Measurements from ENCODE around the gene LAT.
"Not testable (repeated sequence)": the region's sequence is repeated elsewhere in the genome, so short reads cannot be mapped to it uniquely, and the experiment has no call there.

The LAT gene

DNA sequence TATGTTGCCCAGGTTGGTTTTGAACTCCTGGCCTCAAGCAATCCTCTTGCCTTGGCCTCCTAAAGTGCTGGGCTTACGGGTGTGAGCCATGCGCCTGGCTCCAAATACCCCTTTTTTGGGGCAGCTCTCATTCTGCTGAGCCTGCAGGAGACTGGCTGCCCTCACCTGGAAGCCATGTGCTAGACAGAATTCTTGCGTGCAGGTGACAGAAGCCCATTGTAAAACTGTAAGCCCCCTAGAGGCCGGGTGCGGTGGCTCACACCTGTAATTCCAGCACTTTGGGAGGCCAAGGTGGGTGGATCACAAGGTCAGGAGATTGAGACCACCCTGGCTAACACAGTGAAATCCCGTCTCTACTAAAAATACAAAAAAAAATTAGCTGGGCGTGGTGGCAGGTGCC, 4.5 kb upstream of the LAT start:
- not testable (repeated sequence) for DNase-seq

DNA sequence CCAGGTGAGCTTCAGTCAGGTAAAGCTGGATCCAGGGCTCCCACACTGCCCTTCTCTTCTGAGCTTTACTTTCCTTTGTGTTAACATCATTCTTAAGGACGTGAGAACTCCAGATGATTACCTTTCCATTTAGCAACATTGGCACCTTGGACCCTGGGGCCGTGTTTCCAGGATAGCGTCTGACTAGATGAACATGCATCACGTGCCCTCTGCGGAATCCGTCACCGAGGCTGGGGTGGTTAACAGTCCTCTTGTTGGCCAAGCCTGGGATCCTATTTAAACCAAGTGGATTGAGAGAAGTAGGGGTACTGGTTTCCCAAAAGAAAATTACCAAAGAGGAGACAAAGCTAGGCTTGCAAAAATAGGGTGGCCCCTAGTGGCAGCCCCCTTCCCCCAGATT, 3.9 kb upstream of the LAT start:
- DNase-seq: no peak

DNA sequence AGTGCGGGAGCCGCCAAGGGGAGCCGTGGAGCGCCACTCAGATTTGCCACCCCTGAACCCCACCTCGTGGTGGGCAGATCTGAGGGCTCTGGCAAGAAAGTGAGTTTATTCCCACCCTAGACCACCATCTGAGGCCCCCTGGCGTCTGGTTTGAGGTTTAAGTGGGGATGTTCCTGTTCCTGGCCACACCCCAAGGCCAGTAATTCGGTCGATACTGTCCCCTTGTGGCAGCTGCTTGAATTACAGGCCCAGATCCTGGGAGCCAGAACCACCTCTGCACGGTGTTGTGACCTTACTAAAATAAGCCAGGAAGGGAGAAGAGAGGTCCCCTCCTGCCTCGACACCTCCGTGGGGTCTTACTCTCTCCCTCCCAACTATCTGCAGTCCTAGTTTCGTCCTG, 3.3 kb upstream of the LAT start:
- no peak for DNase-seq

DNA sequence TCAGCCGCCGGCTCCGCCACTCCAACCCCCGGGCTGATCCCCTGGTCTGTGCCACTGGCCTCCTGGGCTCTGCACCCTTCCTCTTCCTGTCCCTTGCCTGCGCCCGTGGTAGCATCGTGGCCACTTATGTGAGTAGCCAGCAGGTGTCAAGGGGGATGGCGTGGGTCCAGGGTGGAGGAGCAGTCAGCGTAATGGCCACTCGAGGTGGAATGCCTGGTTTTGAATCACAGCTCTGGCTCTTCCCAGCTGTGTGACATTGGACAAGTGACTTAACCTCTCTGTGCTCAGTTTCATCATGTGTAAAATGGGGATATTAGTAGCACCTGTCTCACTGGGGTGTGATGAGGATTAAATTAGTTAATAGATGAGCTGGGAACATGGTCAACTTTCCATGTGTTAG, 2.4 kb upstream of the LAT start:
- no peak for DNase-seq

DNA sequence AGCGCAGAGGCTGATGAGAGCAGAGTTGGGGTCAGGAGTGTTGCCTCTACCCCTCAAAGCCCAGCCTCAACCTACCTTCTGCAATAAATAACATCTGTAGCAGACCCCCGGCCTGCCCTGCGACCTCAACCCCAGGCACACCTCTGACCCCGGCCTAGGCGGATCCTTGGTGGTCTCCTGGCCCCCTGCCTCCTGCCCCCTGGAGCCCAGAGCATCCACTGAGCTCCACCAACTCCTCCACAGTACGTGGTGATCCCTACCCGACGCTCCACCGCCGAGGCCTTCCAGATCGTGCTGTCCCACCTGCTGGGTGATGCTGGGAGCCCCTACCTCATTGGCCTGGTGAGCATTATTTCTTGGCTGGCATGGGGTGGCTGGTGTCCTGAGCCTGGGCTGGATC, 1.9 kb upstream of the LAT start:
- no peak for DNase-seq

DNA sequence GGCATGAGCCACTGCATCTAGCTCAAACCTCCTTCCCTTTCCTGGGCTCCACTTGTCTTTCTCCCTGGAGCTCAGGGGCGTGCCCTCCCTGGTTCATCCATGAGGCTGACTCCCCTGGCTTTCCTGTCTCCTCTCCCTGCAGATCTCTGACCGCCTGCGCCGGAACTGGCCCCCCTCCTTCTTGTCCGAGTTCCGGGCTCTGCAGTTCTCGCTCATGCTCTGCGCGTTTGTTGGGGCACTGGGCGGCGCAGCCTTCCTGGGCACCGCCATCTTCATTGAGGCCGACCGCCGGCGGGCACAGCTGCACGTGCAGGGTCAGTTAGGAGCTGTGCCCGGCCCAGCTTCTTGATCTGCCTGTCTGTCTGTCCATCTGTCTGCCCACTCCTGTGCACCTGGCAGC, 1.2 kb upstream of the LAT start:
- no peak for DNase-seq

DNA sequence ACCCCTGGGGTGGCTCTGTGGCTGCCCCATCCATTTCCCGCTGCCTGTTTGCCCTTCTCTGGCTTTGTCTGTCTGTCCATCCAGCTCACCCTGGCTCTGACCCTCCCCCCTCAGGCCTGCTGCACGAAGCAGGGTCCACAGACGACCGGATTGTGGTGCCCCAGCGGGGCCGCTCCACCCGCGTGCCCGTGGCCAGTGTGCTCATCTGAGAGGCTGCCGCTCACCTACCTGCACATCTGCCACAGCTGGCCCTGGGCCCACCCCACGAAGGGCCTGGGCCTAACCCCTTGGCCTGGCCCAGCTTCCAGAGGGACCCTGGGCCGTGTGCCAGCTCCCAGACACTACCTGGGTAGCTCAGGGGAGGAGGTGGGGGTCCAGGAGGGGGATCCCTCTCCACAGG, 761 bp upstream of the LAT start:
- no peak for DNase-seq

DNA sequence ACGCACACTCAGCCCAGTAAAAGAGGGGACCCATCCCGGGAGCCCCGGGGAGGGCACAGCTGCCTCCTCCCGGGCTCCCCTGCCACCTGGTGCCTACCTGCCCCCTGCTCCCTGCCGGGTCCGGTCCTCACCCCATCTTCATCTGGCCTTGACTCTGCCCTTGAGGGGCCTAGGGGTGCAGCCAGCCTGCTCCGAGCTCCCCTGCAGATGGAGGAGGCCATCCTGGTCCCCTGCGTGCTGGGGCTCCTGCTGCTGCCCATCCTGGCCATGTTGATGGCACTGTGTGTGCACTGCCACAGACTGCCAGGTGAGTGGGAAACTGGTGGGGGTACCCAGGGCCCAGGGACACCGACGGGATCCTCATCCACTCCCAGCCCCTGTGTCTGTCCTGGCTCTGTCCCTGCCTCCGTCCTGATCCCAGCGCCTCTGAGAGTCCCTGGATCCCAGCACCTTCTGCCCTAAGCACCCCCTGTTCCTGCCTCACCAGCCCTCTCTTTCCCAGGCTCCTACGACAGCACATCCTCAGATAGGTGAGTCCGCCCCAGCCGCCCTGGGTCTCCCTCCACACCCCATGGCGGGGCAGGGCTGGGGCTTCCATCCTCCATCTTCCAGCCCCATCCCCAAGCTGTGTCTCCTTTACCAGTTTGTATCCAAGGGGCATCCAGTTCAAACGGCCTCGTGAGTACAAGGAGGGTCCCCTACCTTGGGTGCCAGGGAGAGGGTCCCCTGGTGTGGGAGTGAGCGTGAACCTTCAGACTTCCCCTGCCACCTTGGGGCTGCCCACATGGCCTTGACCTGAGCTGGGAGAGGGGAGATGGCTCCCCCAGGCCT, 574 bp downstream of the LAT start:
- DNase-seq: no peak

DNA sequence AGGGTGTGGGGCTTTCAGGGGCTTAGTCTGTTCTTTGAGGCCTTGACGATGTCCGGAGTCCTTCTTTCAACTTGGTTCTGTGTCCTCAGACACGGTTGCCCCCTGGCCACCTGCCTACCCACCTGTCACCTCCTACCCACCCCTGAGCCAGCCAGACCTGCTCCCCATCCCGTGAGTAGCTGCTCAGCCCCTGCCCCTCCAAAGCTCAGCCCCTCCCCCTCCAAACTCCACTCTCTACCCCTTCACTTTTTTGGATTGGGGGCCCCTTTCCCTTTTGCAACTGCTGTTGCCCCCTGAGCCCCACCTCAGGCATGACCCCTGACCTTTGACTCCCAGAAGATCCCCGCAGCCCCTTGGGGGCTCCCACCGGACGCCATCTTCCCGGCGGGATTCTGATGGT, 1.2 kb downstream of the LAT start:
- no peak for DNase-seq

DNA sequence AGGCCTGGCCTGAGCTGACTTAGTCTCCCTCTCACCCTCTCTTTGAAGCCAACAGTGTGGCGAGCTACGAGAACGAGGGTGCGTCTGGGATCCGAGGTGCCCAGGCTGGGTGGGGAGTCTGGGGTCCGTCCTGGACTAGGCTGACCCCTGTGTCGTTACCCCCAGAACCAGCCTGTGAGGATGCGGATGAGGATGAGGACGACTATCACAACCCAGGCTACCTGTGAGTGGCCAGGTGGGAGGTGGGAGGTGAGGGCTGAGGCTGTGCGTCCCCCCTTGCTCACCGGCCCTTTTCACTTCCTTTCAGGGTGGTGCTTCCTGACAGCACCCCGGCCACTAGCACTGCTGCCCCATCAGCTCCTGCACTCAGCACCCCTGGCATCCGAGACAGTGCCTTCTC, 1.6 kb downstream of the LAT start:
- no peak for DNase-seq

DNA sequence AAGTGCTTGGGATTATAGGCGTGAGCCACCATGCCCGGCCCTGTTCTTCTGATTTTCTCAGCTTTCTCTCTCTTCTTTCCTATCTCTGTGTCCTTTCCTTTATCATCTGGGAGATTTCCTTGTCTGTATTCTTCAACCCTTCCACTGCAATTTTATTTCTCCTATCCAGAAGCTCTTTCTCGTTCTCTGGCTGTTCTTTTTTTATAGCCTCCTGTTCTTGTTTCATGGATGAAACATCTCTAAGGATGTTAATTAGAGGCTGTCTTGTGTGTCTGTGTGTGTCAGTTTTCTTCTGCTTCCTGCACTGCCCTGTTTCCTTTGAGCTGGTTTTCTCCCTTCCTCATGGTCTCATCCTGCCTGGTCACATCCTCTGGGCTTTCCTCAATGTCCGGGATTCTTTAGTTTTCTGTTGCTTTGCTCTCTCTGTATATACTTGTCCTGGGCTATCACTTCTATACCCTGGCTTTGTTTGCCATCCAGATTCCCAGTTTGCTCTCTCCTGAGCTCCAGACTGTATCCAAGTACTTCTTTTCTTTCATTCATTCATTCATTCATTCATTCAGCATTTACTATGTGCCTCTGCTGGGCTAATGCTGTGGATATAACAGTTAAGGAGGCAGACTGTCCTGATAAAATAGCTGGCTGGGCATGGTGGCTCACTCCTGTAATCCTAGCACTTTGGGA, 2.5 kb downstream of the LAT start:
- DNase-seq: no peak

DNA sequence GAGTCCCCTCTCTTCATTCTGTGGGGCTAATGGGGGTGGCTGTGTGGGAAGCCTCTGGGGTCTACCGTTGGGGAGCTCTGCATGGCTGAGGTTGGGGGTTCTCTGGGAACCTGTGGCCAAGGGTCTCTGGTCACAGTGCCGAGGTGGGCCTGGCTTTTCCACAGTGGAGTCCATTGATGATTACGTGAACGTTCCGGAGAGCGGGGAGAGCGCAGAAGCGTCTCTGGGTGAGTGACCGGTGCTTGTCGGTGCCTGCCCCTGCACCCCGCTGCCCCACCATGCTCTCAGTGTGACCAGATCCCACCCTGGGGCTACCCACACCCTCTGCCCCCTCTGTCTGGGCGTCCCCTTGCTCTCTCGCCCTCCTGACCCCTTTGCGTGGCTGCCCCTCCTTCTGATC, 4.5 kb downstream of the LAT start:
- DNase-seq: no peak

DNA sequence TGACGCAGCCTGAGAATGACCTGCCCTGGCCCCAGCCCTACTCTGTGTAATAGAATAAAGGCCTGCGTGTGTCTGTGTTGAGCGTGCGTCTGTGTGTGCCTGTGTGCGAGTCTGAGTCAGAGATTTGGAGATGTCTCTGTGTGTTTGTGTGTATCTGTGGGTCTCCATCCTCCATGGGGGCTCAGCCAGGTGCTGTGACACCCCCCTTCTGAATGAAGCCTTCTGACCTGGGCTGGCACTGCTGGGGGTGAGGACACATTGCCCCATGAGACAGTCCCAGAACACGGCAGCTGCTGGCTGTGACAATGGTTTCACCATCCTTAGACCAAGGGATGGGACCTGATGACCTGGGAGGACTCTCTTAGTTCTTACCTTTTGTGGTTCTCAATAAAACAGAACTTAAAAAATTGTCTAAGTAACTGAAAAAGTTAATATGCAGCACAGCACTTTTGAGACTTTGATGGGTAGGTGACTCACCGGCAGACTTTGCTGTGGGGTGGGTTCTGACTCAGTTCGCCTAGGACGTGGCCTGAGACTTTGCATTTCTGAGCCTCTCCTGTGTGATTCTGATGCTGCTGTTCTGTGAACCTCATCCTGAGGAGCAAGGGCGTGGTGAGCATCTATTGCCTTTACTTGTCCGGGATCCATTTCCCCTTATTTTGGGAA, 5.7 kb downstream of the LAT start:
- no peak for DNase-seq

DNA sequence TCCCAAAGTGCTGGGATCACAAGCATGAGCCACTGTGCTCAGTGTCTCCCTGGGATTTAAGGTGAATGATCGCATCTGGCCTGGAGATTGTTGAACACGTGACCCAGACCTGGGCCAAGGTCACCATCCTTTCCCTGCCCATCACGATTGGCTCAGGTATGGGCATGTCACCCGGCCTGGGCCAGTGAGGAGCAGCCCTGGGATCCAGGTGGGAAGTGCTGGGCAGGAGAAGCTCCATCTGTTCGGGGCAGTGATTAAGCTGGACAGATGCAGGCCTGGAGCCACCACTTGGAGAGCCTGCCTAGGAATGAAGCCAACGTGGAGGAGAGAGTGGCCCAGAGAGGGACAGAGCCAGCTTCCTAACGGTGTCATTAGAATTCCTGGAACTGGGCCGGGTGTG, 6.8 kb downstream of the LAT start:
- no peak for DNase-seq

DNA sequence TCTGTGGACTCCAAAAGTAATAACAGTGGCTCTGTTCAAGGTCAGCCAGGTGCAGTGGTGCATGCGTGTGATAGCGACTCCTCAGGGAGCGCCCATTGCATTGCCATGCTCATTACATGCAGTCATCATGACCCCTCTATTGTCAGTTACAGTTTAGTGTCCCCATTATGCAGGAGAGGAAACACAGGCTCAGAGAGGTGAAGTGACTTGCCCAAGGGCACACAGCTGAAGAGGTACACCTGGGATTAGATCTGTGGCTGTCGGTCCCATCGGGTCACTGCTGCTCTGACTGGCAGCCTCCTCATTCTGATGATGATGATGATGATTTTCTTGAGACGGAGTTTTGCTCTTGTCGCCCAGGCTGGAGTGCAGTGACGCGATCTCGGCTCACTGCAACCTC, 7.6 kb downstream of the LAT start:
- no peak for DNase-seq

DNA sequence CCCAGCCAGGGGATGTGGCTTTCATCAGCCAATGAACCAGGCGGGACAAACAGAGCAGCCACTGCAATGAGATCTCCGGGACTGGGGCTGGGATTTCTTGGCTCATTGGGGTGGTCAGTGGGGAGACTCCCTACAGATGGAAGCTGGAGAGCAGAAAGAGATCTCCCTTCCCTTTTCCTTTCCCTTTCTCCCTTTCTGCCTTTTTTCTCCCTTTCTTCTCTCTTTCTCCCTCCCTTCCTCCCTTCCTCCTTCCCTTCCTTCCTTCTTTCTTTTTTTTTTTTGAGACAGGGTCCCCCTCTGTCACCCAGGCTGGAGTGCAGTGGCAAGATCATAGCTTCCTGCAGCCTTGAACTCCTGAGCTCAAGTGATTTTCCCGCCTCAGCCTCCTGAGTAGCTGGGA, 14.0 kb downstream of the LAT start:
- no peak for DNase-seq

DNA sequence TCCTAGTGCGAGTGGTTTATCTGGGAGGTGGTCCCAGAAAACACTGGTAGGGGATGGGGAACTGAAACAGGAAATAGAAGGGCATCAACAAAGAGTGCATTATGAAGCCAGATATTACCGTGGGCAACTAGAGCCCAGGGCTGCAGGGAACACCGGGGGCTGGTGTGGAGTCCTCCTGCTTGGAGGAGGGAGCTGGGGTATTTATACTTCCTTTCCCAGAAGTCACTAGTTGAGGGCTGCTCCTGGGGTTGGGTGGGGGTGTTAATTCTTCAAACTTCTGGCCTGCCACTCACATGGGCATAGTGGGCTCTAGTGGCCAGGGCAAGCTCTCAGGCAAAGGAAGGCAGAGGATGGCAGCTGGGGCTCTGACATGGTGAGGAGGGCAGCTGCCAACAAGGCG, 14.7 kb downstream of the LAT start:
- no peak for DNase-seq

DNA sequence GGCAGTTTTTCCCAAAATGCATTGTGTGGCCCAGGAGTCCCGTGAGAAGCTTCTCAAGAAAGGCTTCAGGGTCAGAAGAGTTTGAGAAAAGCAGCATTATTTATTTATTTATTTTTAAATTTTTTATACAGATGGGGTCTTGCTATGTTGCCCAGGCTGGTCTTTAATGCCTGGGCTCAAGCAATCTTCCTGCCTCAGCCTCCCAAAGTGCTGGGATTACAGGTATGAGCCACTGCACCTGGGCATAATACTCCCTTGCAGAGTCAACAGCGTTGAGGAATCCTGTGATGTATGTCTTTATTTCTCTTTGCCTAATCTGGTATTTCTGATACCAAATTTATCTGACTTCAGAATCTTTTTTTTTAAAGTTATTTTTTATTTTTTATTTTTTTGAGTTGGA, 15.2 kb downstream of the LAT start:
- DNase-seq: no peak

DNA sequence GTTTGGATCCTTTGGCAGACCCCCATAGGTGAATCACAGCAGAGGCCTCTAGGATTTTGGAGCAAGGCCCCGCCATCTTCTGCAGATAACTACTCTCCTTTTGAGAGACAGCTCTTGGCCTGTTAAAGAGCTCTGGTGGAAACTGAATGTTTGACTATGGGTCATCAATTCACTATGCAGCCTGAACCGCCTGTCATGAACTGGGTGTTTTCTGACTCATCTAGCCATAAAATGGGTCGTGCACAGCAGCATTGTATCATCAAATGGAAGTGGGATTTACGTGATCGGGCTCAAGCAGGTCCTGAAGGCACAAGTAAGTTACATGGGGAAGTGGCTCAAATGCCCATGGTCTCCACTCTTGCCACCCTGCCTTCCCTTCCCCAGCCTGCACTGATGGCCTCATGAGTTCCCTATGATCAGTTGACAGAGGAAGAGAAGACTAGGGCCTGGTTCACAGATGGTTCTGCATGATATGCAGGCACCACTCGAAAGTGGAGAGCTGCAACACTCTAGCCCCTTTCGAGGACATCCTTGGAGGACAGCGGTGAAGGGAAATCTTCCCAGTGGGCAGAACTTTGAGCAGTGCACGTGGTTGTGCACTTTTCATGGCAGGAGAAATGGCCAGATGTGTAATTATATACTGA, 19.8 kb downstream of the LAT start:
- not testable (repeated sequence) for DNase-seq

DNA sequence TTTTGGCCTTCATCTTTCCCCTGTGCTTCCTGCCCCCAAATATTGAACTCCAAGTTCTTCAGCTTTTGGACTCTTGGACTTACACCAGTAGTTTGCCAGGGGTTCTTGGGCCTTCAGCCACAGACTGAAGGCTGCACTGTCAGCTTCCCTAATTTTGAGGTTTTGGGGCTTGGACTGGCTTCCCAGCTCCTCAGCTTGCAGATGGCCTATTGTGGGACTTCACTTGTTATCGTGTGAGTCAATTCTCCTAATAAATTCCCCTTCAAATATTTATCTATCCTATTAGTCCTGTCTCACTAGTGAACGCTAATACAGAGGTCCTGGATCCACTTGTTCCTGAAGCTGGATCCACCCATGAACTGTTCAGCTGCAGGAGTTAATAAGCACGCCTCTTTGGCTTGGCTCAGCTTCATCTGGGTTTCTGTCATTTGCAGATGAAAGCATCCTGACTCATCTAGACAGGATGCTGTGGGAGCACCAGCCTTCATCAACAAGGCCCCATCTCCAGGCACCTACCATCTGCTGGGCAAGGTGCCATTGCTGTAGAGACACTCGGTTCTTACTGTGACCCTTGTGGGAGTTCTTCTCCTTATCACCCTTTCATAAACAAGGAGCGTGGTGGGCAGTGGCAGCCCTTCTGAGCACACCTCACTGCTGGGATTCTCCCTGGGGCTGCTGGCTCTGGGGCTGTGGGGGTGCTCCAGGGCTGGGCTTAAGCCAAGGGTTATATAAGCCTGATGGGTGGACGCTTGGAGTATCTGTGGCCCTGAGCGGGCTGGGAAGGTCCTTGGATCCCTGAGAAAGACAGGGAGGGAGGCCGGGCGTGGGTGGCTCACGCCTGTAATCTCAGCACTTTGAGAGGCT, 23.1 kb downstream of the LAT start:
- DNase-seq: no peak

DNA sequence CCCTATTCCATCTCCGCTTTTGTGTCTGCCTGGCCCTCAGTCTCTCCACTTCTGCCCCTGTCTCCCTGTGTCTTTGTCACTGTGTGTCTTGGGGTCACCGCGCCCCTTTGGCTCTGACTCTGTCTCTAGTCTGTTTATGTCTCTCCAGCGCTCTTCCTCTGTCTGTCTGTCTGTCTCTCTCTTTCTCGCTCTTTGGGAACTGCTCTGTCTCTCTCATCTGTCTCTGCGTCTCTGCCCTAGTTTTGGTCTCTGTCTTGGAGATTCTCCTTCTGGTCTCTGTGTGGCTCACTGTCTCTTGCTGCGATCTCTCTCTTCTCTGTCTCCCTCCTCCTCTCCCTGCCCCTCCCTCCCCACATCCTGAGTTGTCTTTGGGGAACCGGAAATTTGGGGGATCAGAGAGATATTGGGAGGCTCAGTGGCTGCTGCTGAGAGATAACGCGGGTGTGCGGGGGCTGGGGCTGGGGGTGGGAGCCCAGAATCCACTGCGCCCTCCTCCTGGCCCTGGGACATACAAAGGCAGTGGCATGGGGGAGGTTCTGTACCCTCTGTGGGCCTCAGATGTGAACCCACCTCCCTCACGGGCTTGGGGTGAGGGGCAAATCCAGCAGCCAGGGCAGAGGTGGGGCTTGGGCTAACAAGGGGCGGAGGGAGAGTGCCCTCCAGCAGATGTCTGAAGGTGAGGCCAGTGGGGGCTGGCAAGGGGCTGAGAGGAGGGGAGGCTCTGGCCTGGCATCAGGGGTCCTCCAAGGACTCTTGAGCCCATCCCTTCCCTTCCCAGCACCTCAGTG, 24.4 kb downstream of the LAT start:
- no peak for DNase-seq

DNA sequence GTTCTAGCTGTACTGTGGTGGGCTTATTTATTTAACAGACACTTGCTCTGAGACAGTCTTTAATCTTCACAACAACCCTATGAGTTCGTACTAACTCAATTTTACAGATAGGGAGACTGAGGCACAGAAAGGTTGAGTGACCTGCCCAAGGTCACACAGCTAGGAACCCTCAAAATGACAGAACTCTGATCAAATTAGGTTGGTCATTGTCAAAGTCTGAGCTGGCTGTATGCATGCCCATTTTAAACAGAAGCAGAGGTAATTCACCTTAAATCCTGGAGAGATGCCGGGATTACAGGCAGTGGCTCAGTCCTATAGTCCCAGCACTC, 24.9 kb downstream of the LAT start:
- no peak for DNase-seq

Data from NCI-H1436 treated with DMSO at 0.1 percent for 48 hours (cell line).